ENCODE results near the gene GRN.

The GRN gene

GRCh38 chr17:44356241-44356640 is 11.1 kb downstream of the GRN start:
- Histone ChIP-seq H3K4me3 (replicated peaks; ENCODE audit: insufficient read depth, low read length) (no peak overlapping the region), H3K27ac (replicated peaks) (no peak overlapping the region), H3K27me3 (ENCODE audit: insufficient read depth, poor library complexity, severe bottlenecking) (peaks cover 32% of the 10 kb centered on the region)
- no peak for DNase-seq (ENCODE audit: low read depth in 1 of 2, low spot score in 1 of 2)
- no peak for TF ChIP-seq REST (IDR thresholded peaks at IDR 0.05; ENCODE audit: insufficient replicate concordance, low read depth)
- TF ChIP-seq GABPA (IDR thresholded peaks at IDR 0.05; ENCODE audit: low read depth), result no peak
- no peak for TF ChIP-seq POLR2AphosphoS5 (IDR thresholded peaks at IDR 0.05; ENCODE audit: low read depth)
- no peak for TF ChIP-seq SPI1 (IDR thresholded peaks at IDR 0.05; ENCODE audit: borderline replicate concordance, low read depth)
- TF ChIP-seq CTCF (IDR thresholded peaks at IDR 0.05; ENCODE audit: insufficient read depth, low read length), result no peak

GRCh38 chr17:44358066-44358465 is 13.0 kb downstream of the GRN start:
- Histone ChIP-seq H3K27ac (replicated peaks) (no peak overlapping the region), H3K4me3 (replicated peaks; ENCODE audit: insufficient read depth, low read length) (no peak overlapping the region), H3K27me3 (ENCODE audit: insufficient read depth, poor library complexity, severe bottlenecking) (peaks cover 39% of the 10 kb centered on the region)
- no peak for DNase-seq (ENCODE audit: low read depth in 1 of 2, low spot score in 1 of 2)
- no peak for TF ChIP-seq GABPA (IDR thresholded peaks at IDR 0.05; ENCODE audit: low read depth)
- TF ChIP-seq SPI1 (IDR thresholded peaks at IDR 0.05; ENCODE audit: borderline replicate concordance, low read depth), result no peak
- no peak for TF ChIP-seq POLR2AphosphoS5 (IDR thresholded peaks at IDR 0.05; ENCODE audit: low read depth)
- TF ChIP-seq REST (IDR thresholded peaks at IDR 0.05; ENCODE audit: insufficient replicate concordance, low read depth), result no peak
- TF ChIP-seq CTCF (IDR thresholded peaks at IDR 0.05; ENCODE audit: insufficient read depth, low read length), result no peak

GRCh38 chr17:44359006-44359405 is 13.9 kb downstream of the GRN start:
- Histone ChIP-seq H3K27ac (replicated peaks) (no peak overlapping the region), H3K27me3 (ENCODE audit: insufficient read depth, poor library complexity, severe bottlenecking) (peaks cover 39% of the 10 kb centered on the region), H3K4me3 (replicated peaks; ENCODE audit: insufficient read depth, low read length) (no peak overlapping the region)
- DNase-seq (ENCODE audit: low read depth in 1 of 2, low spot score in 1 of 2), result no peak
- TF ChIP-seq POLR2AphosphoS5 (IDR thresholded peaks at IDR 0.05; ENCODE audit: low read depth) (no peak), GABPA (IDR thresholded peaks at IDR 0.05; ENCODE audit: low read depth) (no peak), SPI1 (IDR thresholded peaks at IDR 0.05; ENCODE audit: borderline replicate concordance, low read depth) (no peak), CTCF (IDR thresholded peaks at IDR 0.05; ENCODE audit: insufficient read depth, low read length) (no peak)

- Histone ChIP-seq H3K4me3 (replicated peaks; ENCODE audit: insufficient read depth, low read length) (no peak overlapping the region), H3K27ac (replicated peaks) (no peak overlapping the region), H3K27me3 (ENCODE audit: insufficient read depth, poor library complexity, severe bottlenecking) (peaks cover 39% of the 10 kb centered on the region)
- TF ChIP-seq SPI1 (IDR thresholded peaks at IDR 0.05; ENCODE audit: borderline replicate concordance, low read depth), result no peak
- TF ChIP-seq CTCF (IDR thresholded peaks at IDR 0.05; ENCODE audit: insufficient read depth, low read length), result no peak
- TF ChIP-seq POLR2AphosphoS5 (IDR thresholded peaks at IDR 0.05; ENCODE audit: low read depth), result no peak
- no peak for TF ChIP-seq GABPA (IDR thresholded peaks at IDR 0.05; ENCODE audit: low read depth)
- no peak for TF ChIP-seq REST (IDR thresholded peaks at IDR 0.05; ENCODE audit: insufficient replicate concordance, low read depth)
- no peak for DNase-seq (ENCODE audit: low read depth in 1 of 2, low spot score in 1 of 2)
Observed at GRCh38 chr17:44359458-44360143, 14.5 kb downstream of the GRN start.

Measured in HL-60 (cell line).